OCI-LY3 (cell line): Measurements from ENCODE around the gene COG3.

Source experiments
- EZH2phosphoT487 ChIP-seq: fragments of 200-600 bp; shearing (Covaris generic); IDR thresholded peaks from 2 replicates; pipeline ENCODE4 v1.6.1; 2018; ENCODE audit warnings: antibody characterized with exemption, mixed run types, low read depth
- TF ChIP-seq, protein P1 (sequence below): fragments of 200-600, 300-600 bp; sonication (generic); IDR thresholded peaks from 2 replicates; pipeline ENCODE4 v1.5.1; 2014; ENCODE audit warnings: antibody characterized with exemption, low read length, low read depth

DNA sequence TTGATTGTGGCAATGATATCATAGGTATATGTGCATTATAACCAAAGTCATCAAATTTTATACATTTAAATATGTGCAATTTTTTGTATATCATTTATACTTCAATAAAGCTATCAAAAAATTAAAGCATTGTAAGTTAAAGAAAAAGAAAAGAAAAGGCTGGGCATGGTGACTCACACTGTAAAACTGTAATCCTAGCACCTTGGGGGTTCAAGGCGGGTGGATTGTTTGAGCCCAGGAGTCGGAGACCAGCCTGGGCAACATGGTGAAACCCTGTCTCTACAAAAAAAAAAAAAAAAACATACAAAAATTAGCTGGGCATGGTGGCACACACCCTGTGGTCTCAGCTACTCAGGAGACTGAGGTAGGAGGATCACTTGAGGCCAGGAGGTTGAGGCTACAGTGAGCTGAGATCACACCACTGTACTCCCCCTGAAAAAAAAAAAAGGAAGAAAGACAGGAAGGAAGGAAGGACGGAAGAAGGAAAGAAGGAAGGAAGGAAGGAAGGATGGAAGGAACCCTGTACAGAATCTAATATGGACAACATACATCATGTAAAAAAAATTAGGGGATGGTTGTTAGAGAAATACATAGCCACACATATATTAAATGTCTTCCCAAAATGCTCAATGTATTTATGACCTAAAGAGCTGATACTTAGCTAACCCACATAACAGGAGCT is 24.8 kb upstream of the COG3 start:
- TF ChIP-seq, protein P1, sequence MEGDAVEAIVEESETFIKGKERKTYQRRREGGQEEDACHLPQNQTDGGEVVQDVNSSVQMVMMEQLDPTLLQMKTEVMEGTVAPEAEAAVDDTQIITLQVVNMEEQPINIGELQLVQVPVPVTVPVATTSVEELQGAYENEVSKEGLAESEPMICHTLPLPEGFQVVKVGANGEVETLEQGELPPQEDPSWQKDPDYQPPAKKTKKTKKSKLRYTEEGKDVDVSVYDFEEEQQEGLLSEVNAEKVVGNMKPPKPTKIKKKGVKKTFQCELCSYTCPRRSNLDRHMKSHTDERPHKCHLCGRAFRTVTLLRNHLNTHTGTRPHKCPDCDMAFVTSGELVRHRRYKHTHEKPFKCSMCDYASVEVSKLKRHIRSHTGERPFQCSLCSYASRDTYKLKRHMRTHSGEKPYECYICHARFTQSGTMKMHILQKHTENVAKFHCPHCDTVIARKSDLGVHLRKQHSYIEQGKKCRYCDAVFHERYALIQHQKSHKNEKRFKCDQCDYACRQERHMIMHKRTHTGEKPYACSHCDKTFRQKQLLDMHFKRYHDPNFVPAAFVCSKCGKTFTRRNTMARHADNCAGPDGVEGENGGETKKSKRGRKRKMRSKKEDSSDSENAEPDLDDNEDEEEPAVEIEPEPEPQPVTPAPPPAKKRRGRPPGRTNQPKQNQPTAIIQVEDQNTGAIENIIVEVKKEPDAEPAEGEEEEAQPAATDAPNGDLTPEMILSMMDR: no peak
- TF ChIP-seq EZH2phosphoT487: no peak
